Peyer's patch (tissue), 4 donors: ENCODE measurements around the gene P3H4. TPM values are rescaled to one million over a fixed set of nuclear protein-coding genes. Genes with fewer than 3 reads are reported as not detected.

Experiments
- DNase-seq, 3 donors: peaks; one replicate each; pipeline ENCODE4 v3.0.0-alpha.2; 2017 to 2019
- H3K27ac ChIP-seq, 4 donors: fragments of 200-600 bp; sonication (generic); one replicate each; pipeline ENCODE4 v1.5.1; 2016 to 2019
- H3K27me3 ChIP-seq, 2 donors: fragments of 200-600 bp; sonication (generic); one replicate each; pipeline ENCODE4 v1.5.1; 2019
- H3K36me3 ChIP-seq, 3 donors: fragments of 200-600 bp; sonication (generic); one replicate each; pipeline ENCODE4 v1.5.1; 2016 to 2019
- H3K4me1 ChIP-seq, 4 donors: fragments of 200-600 bp; sonication (generic); one replicate each; pipeline ENCODE4 v1.5.1; 2016 to 2019
- H3K4me3 ChIP-seq, 4 donors: fragments of 200-600 bp; sonication (generic); 1 replicate in 3 of 4; 2 replicates in 1 of 4; pipeline ENCODE4 v1.5.1; 2016 to 2019; ENCODE audit warnings: mild to moderate bottlenecking in 1 of 4
- H3K9me3 ChIP-seq, 4 donors: fragments of 200-600 bp; sonication (generic); one replicate each; pipeline ENCODE4 v1.5.1; 2016 to 2019; ENCODE audit warnings: mild to moderate bottlenecking in 1 of 4
- CTCF ChIP-seq, 6 experiments: fragments of 450-650 bp in 4 of 6; fragments of 200-600 bp in 2 of 6; sonication (generic) in 1 of 6; IDR thresholded peaks; one replicate each; pipeline ENCODE4 v1.5.1; 2017 to 2019; ENCODE audit warnings: antibody characterized with exemption in 6 of 6, mild to moderate bottlenecking in 3 of 6, moderate library complexity in 1 of 6
- POLR2A ChIP-seq, 2 donors: fragments of 450-650 bp; IDR thresholded peaks; one replicate each; pipeline ENCODE4 v1.5.1; 2017; ENCODE audit warnings: antibody characterized with exemption in 2 of 2, mild to moderate bottlenecking in 2 of 2, moderate library complexity in 2 of 2
- total RNA-seq, 4 donors: library from RNA; depleted of rRNA; stranded (reverse); fragments of >200 nt; gene quantifications; one replicate each; pipeline ENCODE4 v1.1.0, GENCODE V29; 2016

The P3H4 gene
- total RNA-seq, 4 donors from 2014 or later = 9.5 to 23.1 (median 18.0) TPM

DNA sequence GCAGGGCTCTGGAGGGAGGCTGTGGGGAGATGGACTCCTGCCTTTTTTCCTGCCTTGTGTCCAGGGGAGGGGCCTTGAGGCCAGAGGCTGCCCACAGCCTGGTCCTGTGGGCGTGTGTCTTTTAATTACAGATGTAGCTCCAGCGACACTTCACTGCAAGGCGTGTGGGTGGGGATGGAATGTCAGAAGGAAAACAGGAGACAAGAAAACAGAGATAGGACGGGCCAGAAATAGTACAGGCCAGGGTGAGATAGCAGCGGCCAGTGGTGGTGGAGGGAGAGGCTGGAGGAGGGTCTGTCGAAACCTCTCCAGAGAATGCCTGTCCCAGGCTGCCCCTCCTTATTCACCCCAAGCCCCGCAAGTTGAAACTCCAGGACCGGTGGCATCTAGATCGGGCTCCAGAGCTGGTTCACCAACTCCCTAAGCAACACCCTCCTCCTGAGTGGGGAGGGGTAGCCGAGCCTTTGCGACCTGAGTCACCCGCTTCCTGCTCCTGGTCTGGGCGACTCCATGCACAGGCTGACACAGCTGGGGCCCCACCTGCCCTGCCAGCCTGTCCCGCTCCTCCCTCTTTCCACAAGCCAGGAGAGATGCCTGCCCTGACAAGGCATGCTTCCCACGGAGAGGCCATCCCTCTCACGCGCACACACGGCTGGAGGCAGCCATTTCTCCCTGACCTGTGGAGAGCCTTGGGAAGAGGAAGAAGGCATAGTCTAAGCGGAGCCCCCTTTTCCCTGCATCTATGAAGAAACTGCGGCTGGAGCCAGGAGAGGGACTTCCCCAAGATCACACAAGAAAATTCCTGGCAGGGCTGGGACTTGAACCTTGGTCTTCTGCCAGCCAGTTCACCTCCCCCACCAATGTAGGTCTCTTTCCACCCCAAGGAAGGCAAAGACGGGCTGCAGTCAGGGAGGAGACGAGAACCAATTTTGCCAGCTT, 18.6 kb downstream of the P3H4 start:
- H3K9me3 ChIP-seq = no peaks in the 10 kb centered on the region
- H3K4me3 ChIP-seq = peak overlapping the region in 2 of 4 donors; percentile 28 to 42
- peaks cover 0 to 38% (median 3%) of the 10 kb centered on the region in 4 donors for H3K4me1 ChIP-seq
- no peaks in the 10 kb centered on the region for H3K36me3 ChIP-seq
- peak in 2 of 3 donors; percentile 88 to 89 for DNase-seq
- H3K27ac ChIP-seq = peak overlapping the region; percentile 25 to 96 (median 83)
- TF ChIP-seq CTCF (IDR thresholded peaks at IDR 0.05) (no peak), POLR2A (IDR thresholded peaks at IDR 0.05) (peak; percentile 44 to 85)
- H3K27me3 ChIP-seq = no peaks in the 10 kb centered on the region

GRCh38 chr17:41787021-41787418, 24.7 kb downstream of the P3H4 start:
- Histone ChIP-seq H3K27ac (peak overlapping the region in 3 of 4 donors; percentile 30 to 85 (median 72)), H3K4me3 (no peak overlapping the region)
- no peak for DNase-seq

DNA sequence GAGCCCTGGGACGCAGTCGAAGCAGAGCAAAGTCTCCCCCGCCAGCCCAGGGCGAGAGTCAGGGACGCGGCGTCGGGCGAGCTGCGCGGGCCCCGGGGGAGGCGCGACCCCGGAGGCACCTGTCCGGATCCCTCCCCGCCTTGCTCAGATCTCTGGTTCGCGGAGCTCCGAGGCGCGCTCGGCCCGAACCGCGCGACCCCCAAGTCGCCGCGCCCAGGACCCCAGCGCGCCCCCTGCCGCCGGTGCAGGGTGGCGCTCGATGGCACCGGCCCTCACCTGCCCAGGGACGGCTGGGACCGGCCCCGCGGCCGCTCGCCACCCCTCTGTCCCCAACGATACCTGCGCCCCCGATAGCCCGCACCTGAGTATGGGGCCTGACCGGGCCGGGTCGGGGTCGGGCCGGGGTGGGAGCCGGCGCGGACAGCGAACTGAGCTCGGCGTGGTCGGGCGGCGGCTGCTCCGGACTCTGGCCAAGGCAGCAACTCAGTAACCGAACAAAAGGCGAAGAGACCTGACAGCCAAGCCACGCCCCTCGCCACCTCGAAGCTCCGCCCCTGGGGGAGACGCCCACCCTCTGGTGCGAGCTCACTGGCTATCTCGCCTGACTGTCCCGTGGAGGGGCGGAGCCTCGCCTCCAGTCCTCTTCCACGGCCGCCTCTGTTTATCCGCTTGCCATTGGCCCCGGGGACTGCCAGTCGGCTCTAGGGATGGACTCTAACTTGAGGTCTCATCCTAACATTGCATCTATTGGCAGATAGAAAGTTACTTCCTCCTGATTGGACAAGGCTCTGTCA, 25.3 kb downstream of the P3H4 start, which contains the start of gene JUP:
Gene JUP (minus strand): TSS at position 485 of the 794 bp plus-strand sequence. CDS start 14,857 bp downstream, outside the sequence.
- TF ChIP-seq CTCF (IDR thresholded peaks at IDR 0.05) = peak in 4 of 6 experiments; percentile 61 to 91 (median 84)
- peak; percentile 99 to 100 for TF ChIP-seq POLR2A (IDR thresholded peaks at IDR 0.05)
- no peaks in the 10 kb centered on the region for H3K9me3 ChIP-seq
- H3K36me3 ChIP-seq = no peaks in the 10 kb centered on the region
- peaks cover 0 to 37% (median 12%) of the 10 kb centered on the region in 4 donors for H3K4me1 ChIP-seq
- H3K4me3 ChIP-seq = peak within 1 kb of the TSS; percentile 59 to 90 (median 76)
- no peaks in the 10 kb centered on the region for H3K27me3 ChIP-seq
- H3K27ac ChIP-seq = peak within 1 kb of the TSS; percentile 76 to 99 (median 96)
- peak; percentile 91 to 100 (median 99) for DNase-seq

More at GRCh38 chr17:41787021-41787418, 24.7 kb downstream of the P3H4 start:
- Histone ChIP-seq H3K4me1 (peaks cover 0 to 36% (median 12%) of the 10 kb centered on the region in 4 donors), H3K27me3 (no peaks in the 10 kb centered on the region), H3K9me3 (no peaks in the 10 kb centered on the region), H3K36me3 (no peaks in the 10 kb centered on the region)
- TF ChIP-seq CTCF (IDR thresholded peaks at IDR 0.05) (peak in 1 of 6 experiments; percentile 4), POLR2A (IDR thresholded peaks at IDR 0.05) (peak; percentile 3 to 75)

DNA sequence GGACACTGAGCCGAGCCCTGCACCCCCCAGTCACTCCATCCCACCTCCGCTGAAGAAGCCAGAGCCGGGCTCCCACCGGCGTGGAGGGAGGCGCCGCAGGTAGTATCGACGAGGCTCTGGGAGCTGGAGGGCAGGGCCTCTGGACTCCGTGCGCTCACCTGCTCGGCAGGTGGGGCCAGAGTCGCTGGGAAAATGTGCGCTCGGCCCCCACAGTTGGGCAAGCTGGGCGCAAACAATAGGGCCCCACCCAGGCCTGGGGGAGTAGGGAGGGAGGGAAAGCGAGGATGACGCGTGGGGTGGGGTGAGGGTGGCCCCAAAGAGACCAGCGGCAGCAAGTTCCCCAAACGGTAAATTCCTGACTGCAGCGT, 25.9 kb downstream of the P3H4 start:
- H3K36me3 ChIP-seq = no peaks in the 10 kb centered on the region
- TF ChIP-seq CTCF (IDR thresholded peaks at IDR 0.05) (no peak), POLR2A (IDR thresholded peaks at IDR 0.05) (peak; percentile 60 to 77)
- H3K27ac ChIP-seq = peak overlapping the region; percentile 76 to 99 (median 96)
- no peaks in the 10 kb centered on the region for H3K9me3 ChIP-seq
- DNase-seq = peak in 2 of 3 donors; percentile 86 to 89
- peaks cover 0 to 41% (median 12%) of the 10 kb centered on the region in 4 donors for H3K4me1 ChIP-seq
- H3K27me3 ChIP-seq = no peaks in the 10 kb centered on the region
- H3K4me3 ChIP-seq = peak overlapping the region; percentile 59 to 90 (median 76)
